Activated naive CD8-positive, alpha-beta T cell (primary cell): Measurements from ENCODE around the gene UBE2J2.

ENCODE experiments used
- H3K27ac Mint-ChIP-seq: one replicate; pipeline ENCODE4 v1.8.0; 2021; ENCODE audit warnings: mixed read lengths
- H3K27me3 Mint-ChIP-seq: one replicate; pipeline ENCODE4 v1.8.0; 2021; ENCODE audit warnings: mixed read lengths
- H3K36me3 Mint-ChIP-seq: one replicate; pipeline ENCODE4 v1.8.0; 2021; ENCODE audit warnings: mixed read lengths
- H3K4me1 Mint-ChIP-seq: one replicate; pipeline ENCODE4 v1.8.0; 2021; ENCODE audit warnings: low read depth, mixed read lengths
- H3K4me3 Mint-ChIP-seq: one replicate; pipeline ENCODE4 v1.8.0; 2021; ENCODE audit warnings: mild to moderate bottlenecking, mixed read lengths
- H3K9me3 Mint-ChIP-seq: one replicate; pipeline ENCODE4 v1.8.0; 2021; ENCODE audit warnings: low read depth, mixed read lengths

The UBE2J2 gene

GRCh38 chr1:1312450-1313314 lies 39.0 kb upstream of the UBE2J2 start:
- Mint-ChIP-seq H3K27ac (no peak overlapping the region), H3K36me3 (no peaks in the 10 kb centered on the region), H3K4me1 (peaks cover 2% of the 10 kb centered on the region), H3K4me3 (no peak overlapping the region), H3K9me3 (no peaks in the 10 kb centered on the region), H3K27me3 (no peaks in the 10 kb centered on the region)

DNA sequence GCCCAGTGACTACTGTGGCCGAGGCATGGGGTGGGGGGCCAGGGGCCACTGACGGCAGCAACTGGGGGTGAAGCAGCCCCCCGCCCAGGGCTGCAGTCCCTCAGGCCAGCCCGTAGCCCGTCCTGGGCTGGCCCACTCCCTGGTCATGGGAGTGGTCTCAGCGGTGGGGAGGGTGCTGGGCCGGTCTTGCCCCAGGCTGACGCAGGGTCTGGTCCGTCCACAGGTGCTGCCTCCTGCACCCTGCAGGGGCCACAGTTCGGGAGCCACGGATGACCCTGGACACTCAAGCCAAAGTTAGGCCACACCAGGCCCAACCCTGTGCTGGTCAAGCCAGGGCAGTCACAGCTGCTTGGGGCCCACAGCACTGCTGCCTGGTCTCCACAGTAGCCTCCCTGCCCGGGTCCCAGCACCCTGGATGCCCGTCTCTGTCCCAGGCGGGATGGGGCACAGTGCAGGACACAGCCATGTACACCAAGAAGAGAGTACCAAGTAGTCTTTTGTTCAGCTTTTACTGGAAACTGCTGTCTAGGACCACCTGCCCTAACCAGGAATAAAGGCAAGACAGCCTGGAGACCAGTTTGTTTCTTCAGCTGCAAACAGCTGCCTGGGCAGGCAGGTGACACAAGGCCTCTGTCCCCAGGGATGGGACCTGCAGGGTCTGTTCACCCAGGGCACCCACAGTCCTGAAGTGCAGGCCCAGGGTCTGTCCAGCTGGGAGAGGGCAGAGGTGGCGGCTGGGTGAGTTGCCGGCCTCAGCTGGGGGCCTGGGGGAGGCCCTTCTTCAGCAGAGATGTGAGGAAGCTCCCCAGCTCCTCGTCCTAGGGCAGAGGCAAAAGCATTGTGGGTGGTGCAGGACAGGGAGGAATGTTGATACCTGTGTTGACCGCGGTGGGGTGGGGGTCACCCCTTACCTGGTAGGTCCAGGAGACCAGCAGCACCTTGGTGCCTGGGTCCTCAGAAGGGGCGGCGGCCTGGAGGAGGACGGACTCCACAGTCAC lies 37.8 kb upstream of the UBE2J2 start:
- H3K4me1 Mint-ChIP-seq: peaks cover 8% of the 10 kb centered on the region
- H3K9me3 Mint-ChIP-seq: no peaks in the 10 kb centered on the region
- no peak overlapping the region for H3K4me3 Mint-ChIP-seq
- no peak overlapping the region for H3K27ac Mint-ChIP-seq
- no peaks in the 10 kb centered on the region for H3K27me3 Mint-ChIP-seq
- no peaks in the 10 kb centered on the region for H3K36me3 Mint-ChIP-seq

- Mint-ChIP-seq H3K27me3 (no peaks in the 10 kb centered on the region), H3K4me1 (peaks cover 14% of the 10 kb centered on the region), H3K4me3 (peak overlapping the region; percentile 53), H3K9me3 (no peaks in the 10 kb centered on the region), H3K27ac (no peak overlapping the region), H3K36me3 (no peaks in the 10 kb centered on the region)
Observed at GRCh38 chr1:1310476-1311053, 36.9 kb upstream of the UBE2J2 start.

DNA sequence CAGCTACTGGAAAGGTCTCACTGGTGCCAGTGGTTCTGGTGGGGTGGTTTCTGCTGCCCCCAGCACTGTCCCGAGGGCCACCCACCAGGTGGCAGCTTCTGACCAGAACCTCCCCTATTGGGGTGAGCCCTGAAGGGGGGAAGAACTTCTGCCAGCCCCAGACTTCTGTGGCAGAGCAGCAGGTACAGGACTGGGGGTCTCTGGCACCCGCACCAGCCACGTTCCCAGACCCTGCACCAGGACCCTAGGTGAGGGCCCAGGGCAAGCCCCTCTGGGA lies 36.4 kb upstream of the UBE2J2 start:
- H3K4me3 Mint-ChIP-seq: peak overlapping the region; percentile 53
- H3K9me3 Mint-ChIP-seq: no peaks in the 10 kb centered on the region
- H3K36me3 Mint-ChIP-seq: no peaks in the 10 kb centered on the region
- peaks cover 17% of the 10 kb centered on the region for H3K4me1 Mint-ChIP-seq
- H3K27ac Mint-ChIP-seq: no peak overlapping the region
- H3K27me3 Mint-ChIP-seq: no peaks in the 10 kb centered on the region

DNA sequence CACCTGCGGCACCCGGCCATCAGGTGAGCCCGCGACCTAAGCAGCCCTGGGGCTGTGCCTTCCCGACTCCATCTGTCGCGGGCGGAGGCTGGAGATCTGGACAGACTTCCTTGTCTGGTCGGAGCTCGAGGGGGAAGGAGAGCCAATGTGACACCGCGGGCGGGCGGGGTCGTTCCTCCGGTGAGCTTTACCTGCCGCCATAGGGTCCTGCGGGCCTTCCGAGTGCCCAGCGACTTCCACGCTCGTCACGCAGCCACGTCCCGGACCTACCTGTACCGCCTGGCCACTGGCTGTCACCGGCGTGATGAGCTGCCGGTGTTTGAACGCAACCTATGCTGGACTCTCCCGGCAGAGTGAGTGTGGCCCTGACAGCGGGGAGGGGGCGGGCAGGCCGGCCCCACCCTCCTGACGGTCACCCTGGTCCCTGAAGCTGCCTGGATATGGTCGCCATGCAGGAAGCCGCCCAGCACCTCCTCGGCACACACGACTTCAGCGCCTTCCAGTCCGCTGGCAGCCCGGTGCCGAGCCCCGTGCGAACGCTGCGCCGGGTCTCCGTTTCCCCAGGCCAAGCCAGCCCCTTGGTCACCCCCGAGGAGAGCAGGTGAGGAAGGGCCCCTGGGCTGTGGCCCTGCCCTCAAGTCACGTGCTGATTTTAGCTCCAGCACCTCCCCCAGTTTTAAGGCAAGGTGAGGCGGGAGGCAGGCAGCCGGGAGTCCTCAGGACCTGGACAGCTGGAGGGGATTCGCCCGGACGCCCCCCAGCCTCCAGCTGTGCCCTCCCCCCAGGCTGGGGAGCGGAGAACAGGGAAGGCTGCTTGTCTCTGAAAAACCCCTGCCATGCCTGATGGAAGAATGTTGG lies 35.8 kb upstream of the UBE2J2 start:
- Mint-ChIP-seq H3K9me3 (no peaks in the 10 kb centered on the region), H3K36me3 (no peaks in the 10 kb centered on the region), H3K27me3 (no peaks in the 10 kb centered on the region), H3K4me1 (peaks cover 17% of the 10 kb centered on the region), H3K4me3 (peak overlapping the region; percentile 79), H3K27ac (no peak overlapping the region)

GRCh38 chr1:1308756-1309250 lies 35.1 kb upstream of the UBE2J2 start:
- H3K4me3 Mint-ChIP-seq: peak overlapping the region; percentile 85
- no peaks in the 10 kb centered on the region for H3K36me3 Mint-ChIP-seq
- peaks cover 17% of the 10 kb centered on the region for H3K4me1 Mint-ChIP-seq
- no peaks in the 10 kb centered on the region for H3K27me3 Mint-ChIP-seq
- H3K27ac Mint-ChIP-seq: peak overlapping the region; percentile 66
- no peaks in the 10 kb centered on the region for H3K9me3 Mint-ChIP-seq

DNA sequence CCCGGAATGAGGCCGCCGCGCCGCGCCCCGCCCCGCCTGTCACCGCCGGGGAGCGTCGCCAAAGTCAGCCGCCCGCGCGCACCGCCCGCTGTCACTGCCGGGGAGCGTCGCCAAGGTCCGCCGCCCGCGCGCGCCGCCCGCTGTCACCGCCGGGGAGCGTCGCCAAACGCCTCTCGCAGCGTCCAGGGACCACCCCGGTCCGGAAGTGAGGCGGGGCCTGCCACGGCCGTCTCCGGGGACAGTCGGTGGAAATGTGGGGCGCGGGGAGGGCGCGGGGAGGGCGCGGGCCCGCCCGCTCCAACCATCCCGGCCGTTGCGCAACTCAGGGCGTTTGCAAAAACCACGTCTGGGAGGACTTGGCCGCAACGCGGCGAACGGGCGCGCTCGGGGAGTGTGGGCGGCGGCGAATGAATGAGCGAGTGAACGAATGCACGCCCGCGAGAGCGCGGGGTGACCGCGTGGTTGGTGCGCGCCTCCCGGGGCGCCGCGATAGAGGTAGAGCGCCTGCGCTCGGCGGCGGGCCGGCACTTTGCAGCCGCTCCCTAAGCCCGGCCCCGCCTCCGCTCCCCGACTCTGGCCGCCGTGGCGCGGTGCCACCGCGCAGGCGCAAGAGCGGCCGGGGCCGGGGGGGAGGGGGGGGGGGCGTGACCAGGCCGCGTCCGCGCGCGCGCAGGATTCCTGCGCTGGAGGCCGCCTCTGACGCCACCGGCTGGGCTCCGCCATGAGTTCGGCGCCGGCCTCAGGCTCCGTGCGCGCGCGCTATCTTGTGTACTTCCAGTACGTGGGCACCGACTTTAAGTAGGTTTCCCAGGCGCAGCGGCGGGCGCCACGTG lies 34.5 kb upstream of the UBE2J2 start, which contains the start of the genes ACAP3 and PUSL1:
Gene ACAP3, minus strand, starts transcription at position 8 of the 833 bp plus-strand sequence. CDS start 115 bp downstream, outside the sequence.
Gene PUSL1, plus strand, starts transcription at position 675 of the 833 bp plus-strand sequence. Its CDS starts 47 bp downstream, at position 722.
- Mint-ChIP-seq H3K36me3 (no peaks in the 10 kb centered on the region), H3K4me1 (peaks cover 17% of the 10 kb centered on the region), H3K27me3 (no peaks in the 10 kb centered on the region), H3K9me3 (no peaks in the 10 kb centered on the region), H3K4me3 (peak within 1 kb of the TSS; percentile 88), H3K27ac (peak within 1 kb of the TSS; percentile 79)

DNA sequence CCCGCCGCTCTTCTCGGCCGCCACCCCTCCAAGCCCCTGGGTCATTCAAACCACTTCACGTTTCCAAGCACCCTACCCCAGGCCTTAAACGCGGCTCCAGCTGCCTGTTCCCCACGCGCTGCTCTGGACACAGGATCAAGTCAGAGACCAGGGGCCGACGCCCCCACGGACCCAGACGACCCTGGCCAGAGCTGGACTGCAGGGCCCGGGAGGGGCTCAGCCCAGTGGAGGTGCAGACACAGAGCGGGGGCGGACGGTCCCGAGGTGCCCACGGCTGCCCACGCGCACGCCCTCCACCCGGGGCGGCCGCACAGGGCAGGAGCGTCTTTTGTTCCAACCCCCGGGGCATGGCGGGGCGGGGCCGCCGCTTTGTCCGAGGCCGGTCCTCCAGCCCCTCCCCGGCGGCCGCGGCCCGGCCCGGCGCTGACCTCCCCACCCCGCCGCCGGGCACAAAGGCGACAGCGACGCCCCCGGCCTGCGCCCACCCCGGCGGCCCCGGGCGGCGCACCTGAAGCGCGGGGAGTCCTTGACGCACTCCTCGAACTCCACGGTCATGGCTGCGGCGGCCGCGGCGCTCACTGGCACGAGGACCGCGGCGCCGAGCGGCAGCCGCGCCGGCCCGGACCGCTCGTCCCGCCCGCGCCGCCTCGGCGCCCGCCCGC lies 33.7 kb upstream of the UBE2J2 start:
- H3K27ac Mint-ChIP-seq: peak overlapping the region; percentile 79
- H3K9me3 Mint-ChIP-seq: no peaks in the 10 kb centered on the region
- peak overlapping the region; percentile 88 for H3K4me3 Mint-ChIP-seq
- peaks cover 17% of the 10 kb centered on the region for H3K4me1 Mint-ChIP-seq
- no peaks in the 10 kb centered on the region for H3K27me3 Mint-ChIP-seq
- no peaks in the 10 kb centered on the region for H3K36me3 Mint-ChIP-seq

GRCh38 chr1:1306661-1307260 lies 33.1 kb upstream of the UBE2J2 start:
- Mint-ChIP-seq H3K36me3 (no peaks in the 10 kb centered on the region), H3K4me1 (peaks cover 17% of the 10 kb centered on the region), H3K27ac (peak overlapping the region; percentile 79), H3K9me3 (no peaks in the 10 kb centered on the region), H3K4me3 (peak overlapping the region; percentile 88), H3K27me3 (no peaks in the 10 kb centered on the region)

DNA sequence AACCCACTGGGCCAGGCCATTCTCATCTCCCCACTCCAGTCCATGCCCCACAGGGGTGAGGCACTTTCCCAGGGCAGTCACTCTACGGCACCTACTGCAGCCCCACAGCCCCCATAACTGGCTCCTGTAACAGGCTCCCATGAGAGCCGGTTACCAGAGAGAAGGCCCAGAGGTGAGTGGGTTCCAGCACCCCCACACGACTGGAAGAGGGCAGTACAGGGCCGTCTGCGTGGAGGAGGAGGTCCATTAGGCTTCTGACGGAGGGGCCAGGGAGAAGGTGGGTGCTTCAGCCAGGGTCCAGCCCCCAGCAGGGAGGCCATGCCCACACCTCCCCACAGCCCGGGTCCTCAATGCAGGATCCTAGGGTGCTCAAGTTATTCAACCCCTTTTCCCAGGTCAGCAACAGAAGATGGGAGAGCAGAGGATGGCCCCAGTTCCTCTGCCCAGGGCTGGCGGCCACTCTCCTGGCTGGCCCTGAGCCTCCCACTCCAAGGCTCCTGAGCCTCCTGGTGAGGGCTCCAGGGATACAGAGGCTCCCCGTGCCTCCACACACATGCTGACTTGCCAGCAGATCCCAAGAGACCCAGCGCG lies 32.5 kb upstream of the UBE2J2 start:
- Mint-ChIP-seq H3K4me3 (peak overlapping the region; percentile 88), H3K36me3 (no peaks in the 10 kb centered on the region), H3K27me3 (no peaks in the 10 kb centered on the region), H3K9me3 (no peaks in the 10 kb centered on the region), H3K4me1 (peaks cover 17% of the 10 kb centered on the region), H3K27ac (peak overlapping the region; percentile 83)

DNA sequence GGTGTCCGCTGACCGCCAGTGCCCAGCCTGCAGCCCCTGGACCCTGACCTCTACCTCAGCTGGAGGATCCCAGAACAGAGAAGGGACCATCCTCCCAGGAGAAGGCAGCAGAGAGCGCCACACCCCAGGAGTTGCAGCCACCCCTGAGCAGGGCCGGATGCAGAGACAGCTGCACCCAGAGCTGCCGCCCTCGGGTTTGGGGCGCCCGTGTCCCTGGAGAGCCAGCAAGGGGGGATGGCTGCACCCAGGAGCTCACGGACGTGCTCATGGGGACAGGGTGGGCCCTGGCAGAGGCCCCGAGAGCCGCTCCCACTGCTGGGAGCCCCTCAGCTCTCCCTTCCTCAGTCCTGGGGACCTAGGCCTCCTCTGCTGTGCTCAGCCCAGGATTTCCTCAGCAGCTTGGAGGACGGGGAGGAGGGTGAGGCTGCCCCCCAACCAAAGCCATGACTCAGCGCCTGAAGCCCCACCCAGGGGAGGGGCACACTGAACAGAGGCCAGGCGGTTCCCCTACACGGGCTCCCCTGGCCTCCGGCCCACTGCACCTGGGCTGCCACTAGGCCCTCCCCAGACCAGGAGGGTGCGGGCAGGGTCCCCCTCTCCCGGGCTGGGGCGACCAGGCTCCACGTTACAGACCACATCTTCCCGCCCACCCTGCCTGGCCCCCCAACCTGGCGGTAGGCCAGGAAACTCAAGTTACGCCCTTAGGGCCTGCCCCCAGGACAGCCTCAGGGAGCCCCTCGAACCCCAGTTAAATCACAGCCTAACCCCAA lies 31.8 kb upstream of the UBE2J2 start:
- Mint-ChIP-seq H3K36me3 (no peaks in the 10 kb centered on the region), H3K27me3 (no peaks in the 10 kb centered on the region), H3K9me3 (no peaks in the 10 kb centered on the region), H3K4me1 (peaks cover 14% of the 10 kb centered on the region), H3K4me3 (peak overlapping the region; percentile 88), H3K27ac (peak overlapping the region; percentile 83)
